Measurements from ENCODE around the gene PLCL1. TPM values are rescaled to one million over a fixed set of nuclear protein-coding genes. Genes with fewer than 3 reads are reported as not detected.

Gene PLCL1
- total and polyA plus RNA-seq, 10 of the 15 experiments (the other 5 are each of a cell fraction or from before 2014, with no cell fraction given) = 0.03 to 1.5 (median 0.22) TPM

- FAIRE-seq (no peak), DNase-seq (ENCODE audit: low read depth, low spot score) (no peak), ATAC-seq (no peak)
- Histone ChIP-seq H3K4me1 (ENCODE audit: control insufficient read depth, insufficient read depth, low read length) (no peaks in the 10 kb centered on the region), H4K20me1 (ENCODE audit: control insufficient read depth, insufficient read depth) (no peaks in the 10 kb centered on the region), H3K4me3 (no peak overlapping the region), H3K9me3 (replicated peaks; ENCODE audit: control insufficient read depth, insufficient read depth, low read length) (no peaks in the 10 kb centered on the region), H2AFZ (ENCODE audit: control insufficient read depth, low read depth, low read length) (no peak overlapping the region), H3K79me2 (ENCODE audit: control insufficient read depth, insufficient read depth, low read length) (no peaks in the 10 kb centered on the region), H3K27ac (ENCODE audit: control insufficient read depth, insufficient read depth) (no peak overlapping the region), H3K36me3 (ENCODE audit: control insufficient read depth in 2 of 2, insufficient read depth in 2 of 2, low read length in 1 of 2) (no peaks in the 10 kb centered on the region), H3K9ac (ENCODE audit: control insufficient read depth, insufficient read depth, low read length) (no peak overlapping the region), H3K4me2 (ENCODE audit: control insufficient read depth, insufficient read depth) (no peak overlapping the region), H3K27me3 (replicated peaks in 1 of 2; ENCODE audit: control insufficient read depth in 2 of 2, insufficient read depth in 2 of 2, low read length in 1 of 2) (no peaks in the 10 kb centered on the region)
- POLR2A ChIA-PET = no interaction called here
- in situ Hi-C loops (cut with MboI) = no loop called here
- TF ChIP-seq GATAD2B (conservative IDR thresholded peaks at IDR 0.05; ENCODE audit: low read depth) (no peak), CREM (IDR thresholded peaks at IDR 0.05; ENCODE audit: low read depth) (no peak)
- SMC1A ChIA-PET (ENCODE audit: uncharacterized antibody, unreplicated experiment) = interaction anchor here (0.5 to 1.6 kb wide), 9 partner anchors 9 to 250 kb away, joined by 3 to 6 read pairs (median 3); no protein-coding TSS in a partner anchor
- CTCF ChIA-PET = interaction anchor here (0.6 to 1.6 kb wide), 3 partner anchors 12 to 38 kb away, joined by 3 to 4 read pairs (median 3); no protein-coding TSS in a partner anchor
- RAD21 ChIA-PET (ENCODE audit: unreplicated experiment) = interaction anchor here (0.7 to 1.5 kb wide), 4 partner anchors 8 to 250 kb away, joined by 3 to 4 read pairs (median 4); no protein-coding TSS in a partner anchor
- intact Hi-C loops (cut with micrococcal nuclease; ENCODE audit: unreplicated experiment) = no loop called here
- 95% methylated on average over 1 of the region's 1 CpG for WGBS (ENCODE audit: insufficient coverage, insufficient replicate concordance, low lambda C conversion rate, missing lambda C conversion rate)
- BruUV-seq (replicated peaks) = no TSS peak
Measured at GRCh38 chr2:197876524-197876923, 72.1 kb downstream of the PLCL1 start.

- ATAC-seq (no peak), FAIRE-seq (no peak), DNase-seq (ENCODE audit: low read depth, low spot score) (no peak)
- SMC1A ChIA-PET (ENCODE audit: uncharacterized antibody, unreplicated experiment) = interaction anchor here (0.5 to 1.6 kb wide), 6 partner anchors 13 to 249 kb away, joined by 3 to 6 read pairs (median 3); no protein-coding TSS in a partner anchor
- no TSS peak for BruUV-seq (replicated peaks)
- Histone ChIP-seq H3K27ac (ENCODE audit: control insufficient read depth, insufficient read depth) (no peak overlapping the region), H4K20me1 (ENCODE audit: control insufficient read depth, insufficient read depth) (no peaks in the 10 kb centered on the region), H3K4me1 (ENCODE audit: control insufficient read depth, insufficient read depth, low read length) (no peaks in the 10 kb centered on the region), H3K79me2 (ENCODE audit: control insufficient read depth, insufficient read depth, low read length) (no peaks in the 10 kb centered on the region), H3K36me3 (ENCODE audit: control insufficient read depth in 2 of 2, insufficient read depth in 2 of 2, low read length in 1 of 2) (no peaks in the 10 kb centered on the region), H3K4me2 (ENCODE audit: control insufficient read depth, insufficient read depth) (no peak overlapping the region), H3K27me3 (replicated peaks in 1 of 2; ENCODE audit: control insufficient read depth in 2 of 2, insufficient read depth in 2 of 2, low read length in 1 of 2) (no peaks in the 10 kb centered on the region), H3K9ac (ENCODE audit: control insufficient read depth, insufficient read depth, low read length) (no peak overlapping the region), H3K9me3 (replicated peaks; ENCODE audit: control insufficient read depth, insufficient read depth, low read length) (no peaks in the 10 kb centered on the region), H2AFZ (ENCODE audit: control insufficient read depth, low read depth, low read length) (no peak overlapping the region), H3K4me3 (no peak overlapping the region)
- in situ Hi-C loops (cut with MboI) (no loop called here), intact Hi-C loops (cut with micrococcal nuclease; ENCODE audit: unreplicated experiment) (no loop called here)
- CTCF ChIA-PET = interaction anchor here (1.0 kb wide), 1 partner anchor 11 kb away, joined by 3 read pairs; no protein-coding TSS in a partner anchor
- RAD21 ChIA-PET (ENCODE audit: unreplicated experiment) = interaction anchor here (1.1 to 1.5 kb wide), 2 partner anchors 17 to 250 kb away, joined by 4 read pairs; no protein-coding TSS in a partner anchor
- WGBS (ENCODE audit: insufficient coverage, insufficient replicate concordance, low lambda C conversion rate, missing lambda C conversion rate) = 43% methylated on average over 1 of the region's 1 CpG
- POLR2A ChIA-PET = no interaction called here
- TF ChIP-seq ZNF384 (IDR thresholded peaks at IDR 0.05; ENCODE audit: borderline replicate concordance, low read depth, low read length) (no peak), BMI1 (IDR thresholded peaks at IDR 0.05; ENCODE audit: borderline replicate concordance) (no peak), ZZZ3 (IDR thresholded peaks at IDR 0.05; ENCODE audit: control insufficient read depth, insufficient read length, low read depth) (no peak), HCFC1 (IDR thresholded peaks at IDR 0.05; ENCODE audit: low read length) (no peak), SPI1 (IDR thresholded peaks at IDR 0.05; ENCODE audit: borderline replicate concordance, insufficient read depth, low read depth, low read length) (no peak), ESRRA (IDR thresholded peaks at IDR 0.05; ENCODE audit: low read length) (no peak)
- TF ChIP-seq, protein P1, sequence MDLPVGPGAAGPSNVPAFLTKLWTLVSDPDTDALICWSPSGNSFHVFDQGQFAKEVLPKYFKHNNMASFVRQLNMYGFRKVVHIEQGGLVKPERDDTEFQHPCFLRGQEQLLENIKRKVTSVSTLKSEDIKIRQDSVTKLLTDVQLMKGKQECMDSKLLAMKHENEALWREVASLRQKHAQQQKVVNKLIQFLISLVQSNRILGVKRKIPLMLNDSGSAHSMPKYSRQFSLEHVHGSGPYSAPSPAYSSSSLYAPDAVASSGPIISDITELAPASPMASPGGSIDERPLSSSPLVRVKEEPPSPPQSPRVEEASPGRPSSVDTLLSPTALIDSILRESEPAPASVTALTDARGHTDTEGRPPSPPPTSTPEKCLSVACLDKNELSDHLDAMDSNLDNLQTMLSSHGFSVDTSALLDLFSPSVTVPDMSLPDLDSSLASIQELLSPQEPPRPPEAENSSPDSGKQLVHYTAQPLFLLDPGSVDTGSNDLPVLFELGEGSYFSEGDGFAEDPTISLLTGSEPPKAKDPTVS (IDR thresholded peaks at IDR 0.05; ENCODE audit: low read depth, low read length) = no peak
- TF ChIP-seq, protein P2, sequence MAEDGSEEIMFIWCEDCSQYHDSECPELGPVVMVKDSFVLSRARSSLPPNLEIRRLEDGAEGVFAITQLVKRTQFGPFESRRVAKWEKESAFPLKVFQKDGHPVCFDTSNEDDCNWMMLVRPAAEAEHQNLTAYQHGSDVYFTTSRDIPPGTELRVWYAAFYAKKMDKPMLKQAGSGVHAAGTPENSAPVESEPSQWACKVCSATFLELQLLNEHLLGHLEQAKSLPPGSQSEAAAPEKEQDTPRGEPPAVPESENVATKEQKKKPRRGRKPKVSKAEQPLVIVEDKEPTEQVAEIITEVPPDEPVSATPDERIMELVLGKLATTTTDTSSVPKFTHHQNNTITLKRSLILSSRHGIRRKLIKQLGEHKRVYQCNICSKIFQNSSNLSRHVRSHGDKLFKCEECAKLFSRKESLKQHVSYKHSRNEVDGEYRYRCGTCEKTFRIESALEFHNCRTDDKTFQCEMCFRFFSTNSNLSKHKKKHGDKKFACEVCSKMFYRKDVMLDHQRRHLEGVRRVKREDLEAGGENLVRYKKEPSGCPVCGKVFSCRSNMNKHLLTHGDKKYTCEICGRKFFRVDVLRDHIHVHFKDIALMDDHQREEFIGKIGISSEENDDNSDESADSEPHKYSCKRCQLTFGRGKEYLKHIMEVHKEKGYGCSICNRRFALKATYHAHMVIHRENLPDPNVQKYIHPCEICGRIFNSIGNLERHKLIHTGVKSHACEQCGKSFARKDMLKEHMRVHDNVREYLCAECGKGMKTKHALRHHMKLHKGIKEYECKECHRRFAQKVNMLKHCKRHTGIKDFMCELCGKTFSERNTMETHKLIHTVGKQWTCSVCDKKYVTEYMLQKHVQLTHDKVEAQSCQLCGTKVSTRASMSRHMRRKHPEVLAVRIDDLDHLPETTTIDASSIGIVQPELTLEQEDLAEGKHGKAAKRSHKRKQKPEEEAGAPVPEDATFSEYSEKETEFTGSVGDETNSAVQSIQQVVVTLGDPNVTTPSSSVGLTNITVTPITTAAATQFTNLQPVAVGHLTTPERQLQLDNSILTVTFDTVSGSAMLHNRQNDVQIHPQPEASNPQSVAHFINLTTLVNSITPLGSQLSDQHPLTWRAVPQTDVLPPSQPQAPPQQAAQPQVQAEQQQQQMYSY (CRISPR knock-in tag; IDR thresholded peaks at IDR 0.05) = no peak
- TF ChIP-seq, protein P3, sequence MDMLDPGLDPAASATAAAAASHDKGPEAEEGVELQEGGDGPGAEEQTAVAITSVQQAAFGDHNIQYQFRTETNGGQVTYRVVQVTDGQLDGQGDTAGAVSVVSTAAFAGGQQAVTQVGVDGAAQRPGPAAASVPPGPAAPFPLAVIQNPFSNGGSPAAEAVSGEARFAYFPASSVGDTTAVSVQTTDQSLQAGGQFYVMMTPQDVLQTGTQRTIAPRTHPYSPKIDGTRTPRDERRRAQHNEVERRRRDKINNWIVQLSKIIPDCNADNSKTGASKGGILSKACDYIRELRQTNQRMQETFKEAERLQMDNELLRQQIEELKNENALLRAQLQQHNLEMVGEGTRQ (IDR thresholded peaks at IDR 0.05; ENCODE audit: borderline replicate concordance, low read depth, low read length) = no peak
Measured at GRCh38 chr2:197877038-197877437, 72.6 kb downstream of the PLCL1 start.
